Measurements from ENCODE around the gene S100B.
A peak's percentile ranks its signal among the peaks of the same experiment; 100 is the strongest.

The S100B gene

DNA sequence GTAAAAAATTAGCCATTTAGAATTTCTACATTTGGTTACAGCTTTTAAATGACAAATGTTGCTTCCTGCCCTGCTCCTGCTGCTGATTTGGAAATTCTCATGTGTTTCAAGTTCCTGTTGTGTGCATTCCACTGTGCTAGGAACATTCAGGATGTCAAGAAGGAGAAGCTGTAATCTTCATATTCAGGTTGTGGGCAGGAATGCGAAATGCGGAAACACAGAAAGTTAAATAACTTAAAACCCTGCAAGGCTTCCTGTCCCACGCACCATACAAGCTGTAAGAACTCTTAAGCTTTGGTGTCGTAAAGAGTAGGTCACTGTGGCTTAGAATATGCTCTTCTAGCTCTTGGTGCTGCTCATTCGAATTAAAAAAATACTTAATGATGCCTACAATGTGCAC lies 52.6 kb downstream of the S100B start:
- no peaks in the 10 kb centered on the region for H3K9me3 Mint-ChIP-seq
- peaks cover 28% of the 10 kb centered on the region for H3K36me3 Mint-ChIP-seq
- DNase-seq (ENCODE audit: low spot score in 2 of 2) (no peak), ATAC-seq (no peak)
- H3K27ac Mint-ChIP-seq = peak overlapping the region; percentile 79
- peak overlapping the region; percentile 67 for H3K4me3 Mint-ChIP-seq
- peaks cover 61% of the 10 kb centered on the region for H3K4me1 Mint-ChIP-seq

- Mint-ChIP-seq H3K4me1 (peaks cover 61% of the 10 kb centered on the region), H3K36me3 (peaks cover 29% of the 10 kb centered on the region)
- peak; percentile 22 to 52 for DNase-seq (ENCODE audit: low spot score in 2 of 2)
Observed at GRCh38 chr21:46551636-46552241, 53.1 kb downstream of the S100B start.

GRCh38 chr21:46550116-46550941 lies 54.6 kb downstream of the S100B start:
- DNase-seq (ENCODE audit: low spot score in 2 of 2) (peak in 1 of 2 donors; percentile 48), ATAC-seq (peak; percentile 49)
- Mint-ChIP-seq H3K9me3 (no peaks in the 10 kb centered on the region), H3K27ac (peak overlapping the region; percentile 79), H3K4me1 (peaks cover 58% of the 10 kb centered on the region), H3K4me3 (peak overlapping the region; percentile 67), H3K36me3 (peaks cover 30% of the 10 kb centered on the region)

More at GRCh38 chr21:46551636-46552241, 53.1 kb downstream of the S100B start:
- Mint-ChIP-seq H3K4me3 (peak overlapping the region; percentile 67), H3K9me3 (no peaks in the 10 kb centered on the region), H3K27ac (peak overlapping the region; percentile 79)
- ATAC-seq = peak; percentile 86

- DNase-seq (ENCODE audit: low spot score in 2 of 2) (no peak), ATAC-seq (no peak)
- no peaks in the 10 kb centered on the region for H3K9me3 Mint-ChIP-seq
- peaks cover 37% of the 10 kb centered on the region for H3K36me3 Mint-ChIP-seq
- H3K4me3 Mint-ChIP-seq = no peak overlapping the region
- peak overlapping the region; percentile 79 for H3K27ac Mint-ChIP-seq
- H3K4me1 Mint-ChIP-seq = peaks cover 65% of the 10 kb centered on the region
Observed at GRCh38 chr21:46549650-46550049, 55.2 kb downstream of the S100B start.
